8988T (cell line): ENCODE data around the gene MEF2B.

Source experiments
- DNase-seq: peaks from one replicate; pipeline ENCODE4 v3.0.0; 2011

MEF2B gene

GRCh38 chr19:19096641-19097627, 73.1 kb downstream of the MEF2B start:
- DNase-seq: no peak

- DNase-seq: no peak
Observed at GRCh38 chr19:19095691-19096090, 74.4 kb downstream of the MEF2B start.
